Astrocyte (in vitro differentiated cells and primary cell): Measurements from ENCODE around the gene CTSL.

Source experiments
- EZH2 ChIP-seq: IDR thresholded peaks from 2 replicates; pipeline ENCODE4 v1.6.1; 2012; ENCODE audit warnings: mild to moderate bottlenecking, low read length, inconsistent platforms; ENCODE audit not compliant: insufficient read depth
- TF ChIP-seq, protein P1 (sequence below): IDR thresholded peaks from 2 replicates; pipeline ENCODE4 v1.5.1; 2011; ENCODE audit warnings: low read depth, mild to moderate bottlenecking, inconsistent platforms, low read length, moderate library complexity; ENCODE audit not compliant: insufficient read depth

GRCh38 chr9:87725900-87726709 is at the start of gene CTSL:
- TF ChIP-seq, protein P1, sequence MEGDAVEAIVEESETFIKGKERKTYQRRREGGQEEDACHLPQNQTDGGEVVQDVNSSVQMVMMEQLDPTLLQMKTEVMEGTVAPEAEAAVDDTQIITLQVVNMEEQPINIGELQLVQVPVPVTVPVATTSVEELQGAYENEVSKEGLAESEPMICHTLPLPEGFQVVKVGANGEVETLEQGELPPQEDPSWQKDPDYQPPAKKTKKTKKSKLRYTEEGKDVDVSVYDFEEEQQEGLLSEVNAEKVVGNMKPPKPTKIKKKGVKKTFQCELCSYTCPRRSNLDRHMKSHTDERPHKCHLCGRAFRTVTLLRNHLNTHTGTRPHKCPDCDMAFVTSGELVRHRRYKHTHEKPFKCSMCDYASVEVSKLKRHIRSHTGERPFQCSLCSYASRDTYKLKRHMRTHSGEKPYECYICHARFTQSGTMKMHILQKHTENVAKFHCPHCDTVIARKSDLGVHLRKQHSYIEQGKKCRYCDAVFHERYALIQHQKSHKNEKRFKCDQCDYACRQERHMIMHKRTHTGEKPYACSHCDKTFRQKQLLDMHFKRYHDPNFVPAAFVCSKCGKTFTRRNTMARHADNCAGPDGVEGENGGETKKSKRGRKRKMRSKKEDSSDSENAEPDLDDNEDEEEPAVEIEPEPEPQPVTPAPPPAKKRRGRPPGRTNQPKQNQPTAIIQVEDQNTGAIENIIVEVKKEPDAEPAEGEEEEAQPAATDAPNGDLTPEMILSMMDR, result no peak
- no peak for TF ChIP-seq EZH2
